HepG2 (cell line): ENCODE data around the gene SLC26A3. TPM values are rescaled to one million over a fixed set of nuclear protein-coding genes. Genes with fewer than 3 reads are reported as not detected.

Source experiments
- ATAC-seq: fragments of 200-7000 bp; cut with Tn5 transposase; 3 replicates; pipeline ENCODE4 v1.9.1; 2020; ENCODE audit warnings: mild to moderate bottlenecking, moderate library complexity
- BruUV-seq: library from RNA; stranded (reverse); fragments of 400-500 nt; replicated peaks from 2 replicates; lab custom pipeline; 2021; lab: Mats Ljungman, UMichigan
- CTCF ChIA-PET: fragments of 300-600 bp; formaldehyde crosslinking; extraction: SDS; loops from one replicate; lab custom pipeline; 2021; ENCODE audit warnings: low total read pairs, inconsistent platforms, low intra/inter-chr PET ratio; lab: Yijun Ruan, JAX
- POLR2A ChIA-PET: fragments of 350-600 bp; sonication (Branson Sonifier 250); formaldehyde crosslinking; loops from one replicate; lab custom pipeline; 2020; ENCODE audit warnings: antibody characterized with exemption, inconsistent platforms; lab: Yijun Ruan, JAX
- DNase-seq: peaks from one replicate; pipeline ENCODE4 v3.0.0-alpha.2; 2015; ENCODE audit warnings: low spot score
- FAIRE-seq: peaks from 3 replicates; lab custom pipeline; 2011; peaks lifted over from hg19 to GRCh38; lab: Jason Lieb, UNC
- H2AFZ ChIP-seq: one replicate; pipeline ENCODE4 v1.6.1; 2011; ENCODE audit warnings: low read length, inconsistent platforms
- H3K27ac ChIP-seq: fragments of 300-600 bp; 3 replicates; pipeline ENCODE4 v1.8.0; 2011; ENCODE audit warnings: mixed run types, mild to moderate bottlenecking, mixed read lengths, low read length, inconsistent platforms; ENCODE audit not compliant: insufficient read depth; ENCODE audit errors: extremely low read length
- H3K27me3 ChIP-seq, 2 experiments: fragments of 200-600 bp in 1 of 2; 2 replicates in 1 of 2; 3 replicates in 1 of 2; pipeline versions ENCODE4 v1.6.0 to v1.8.0; 2011; ENCODE audit warnings: low read length in 2 of 2, mild to moderate bottlenecking in 2 of 2, moderate library complexity in 2 of 2, inconsistent platforms in 1 of 2; ENCODE audit not compliant: insufficient read depth in 2 of 2, control insufficient read depth in 1 of 2
- H3K36me3 ChIP-seq, 2 experiments: fragments of 200-600 bp in 1 of 2; replicated peaks in 1 of 2; 2 replicates in 1 of 2; 3 replicates in 1 of 2; pipeline versions ENCODE4 v1.5.1 to v1.8.0; 2011; ENCODE audit warnings: low read length in 2 of 2, inconsistent platforms in 1 of 2; ENCODE audit not compliant: insufficient read depth in 2 of 2, control insufficient read depth in 1 of 2
- H3K4me1 ChIP-seq: 2 replicates; pipeline ENCODE4 v1.5.1; 2012; ENCODE audit warnings: low read length, inconsistent platforms; ENCODE audit not compliant: insufficient read depth
- H3K4me2 ChIP-seq: 2 replicates; pipeline ENCODE4 v1.6.0; 2011; ENCODE audit warnings: low read depth, low read length, inconsistent platforms
- H3K4me3 ChIP-seq, 3 experiments: fragments of 200-600 bp in 1 of 3; sonication (generic), shearing (Covaris generic) in 1 of 3; replicated peaks in 1 of 3; 2 replicates each; pipeline ENCODE4 v1.5.1; 2011 to 2016; ENCODE audit warnings: low read length in 3 of 3, inconsistent platforms in 2 of 3, low read depth in 2 of 3, mild to moderate bottlenecking in 2 of 3, control low read depth in 1 of 3, mixed read lengths in 1 of 3; ENCODE audit not compliant: insufficient read depth in 1 of 3
- H3K79me2 ChIP-seq: one replicate; pipeline ENCODE4 v1.6.1; 2011; ENCODE audit warnings: low read length, inconsistent platforms; ENCODE audit not compliant: insufficient read depth
- H3K9ac ChIP-seq: 2 replicates; pipeline ENCODE4 v1.6.0; 2011; ENCODE audit warnings: mild to moderate bottlenecking, low read depth, low read length, inconsistent platforms; ENCODE audit not compliant: insufficient read depth
- H3K9me3 ChIP-seq: 2 replicates; pipeline ENCODE4 v1.5.1; 2012; ENCODE audit warnings: mild to moderate bottlenecking, low read length
- H4K20me1 ChIP-seq: 2 replicates; pipeline ENCODE4 v1.6.0; 2011; ENCODE audit warnings: inconsistent platforms, mild to moderate bottlenecking, low read length, moderate library complexity; ENCODE audit not compliant: insufficient read depth
- CTCF ChIP-seq: sonication (generic); formaldehyde crosslinking; IDR thresholded peaks from 2 replicates; pipeline ENCODE4 v1.5.0; 2020; ENCODE audit warnings: mild to moderate bottlenecking, missing genetic modification reagents, moderate library complexity
- HOXA3 ChIP-seq: sonication (generic); formaldehyde crosslinking; IDR thresholded peaks from 2 replicates; pipeline ENCODE4 v1.5.0; 2020; ENCODE audit warnings: missing genetic modification reagents
- KDM5A ChIP-seq: fragments of 200-600 bp; sonication (generic); IDR thresholded peaks from 2 replicates; pipeline ENCODE4 v1.7.0; 2018; ENCODE audit warnings: antibody characterized with exemption, mild to moderate bottlenecking, low read length, borderline replicate concordance
- MED13 ChIP-seq: sonication (generic); formaldehyde crosslinking; IDR thresholded peaks from 2 replicates; pipeline ENCODE4 v1.5.0; 2020; ENCODE audit warnings: missing genetic modification reagents
- MLXIP ChIP-seq: sonication (generic); formaldehyde crosslinking; IDR thresholded peaks from 2 replicates; pipeline ENCODE4 v1.9.0; 2021; ENCODE audit warnings: missing genetic modification reagents, borderline replicate concordance
- NFATC3 ChIP-seq: sonication (generic); formaldehyde crosslinking; IDR thresholded peaks from 2 replicates; pipeline ENCODE4 v1.5.1; 2020; ENCODE audit warnings: mild to moderate bottlenecking, missing genetic modification reagents
- NR2F6 ChIP-seq, 2 experiments: IDR thresholded peaks; 2 replicates each; pipeline ENCODE4 v1.6.1; 2016; ENCODE audit warnings: antibody characterized with exemption in 1 of 2, mild to moderate bottlenecking in 1 of 2
- RARA ChIP-seq: IDR thresholded peaks from 2 replicates; pipeline ENCODE4 v1.6.1; 2016; ENCODE audit warnings: missing genetic modification reagents, missing compliant biosample characterization
- SP2 ChIP-seq: sonication (generic); formaldehyde crosslinking; IDR thresholded peaks from 2 replicates; pipeline ENCODE4 v1.5.1; 2020; ENCODE audit warnings: mild to moderate bottlenecking, missing genetic modification reagents
- SP5 ChIP-seq: IDR thresholded peaks from 2 replicates; pipeline ENCODE4 v1.6.1; 2016; ENCODE audit warnings: low read depth, borderline replicate concordance
- ZBTB21 ChIP-seq: sonication (generic); formaldehyde crosslinking; IDR thresholded peaks from 2 replicates; pipeline ENCODE4 v1.4.0; 2020; ENCODE audit warnings: missing genetic modification reagents
- ZNF609 ChIP-seq: sonication (generic); formaldehyde crosslinking; IDR thresholded peaks from 2 replicates; pipeline ENCODE4 v1.4.0; 2020; ENCODE audit warnings: mild to moderate bottlenecking, missing genetic modification reagents, borderline replicate concordance
- ZNF790 ChIP-seq: sonication (generic); formaldehyde crosslinking; IDR thresholded peaks from 2 replicates; pipeline ENCODE4 v1.8.0; 2022; ENCODE audit warnings: missing genetic modification reagents, mild to moderate bottlenecking, borderline replicate concordance
- WGBS: methylation state at CpG from one replicate; pipeline ENCODE4 v1.1.6; 2017; ENCODE audit warnings: low lambda C conversion rate; 5-methylcytosine and 5-hydroxymethylcytosine counted together
- in situ Hi-C: cut with HindIII; loops from 2 replicates; pipeline ENCODE4 v1.10.0; 2017; ENCODE audit warnings: low pct_unique_long_range_greater_than_20kb; ENCODE audit not compliant: extremely low pct_ligation_motif_present
- intact Hi-C: fragments of 100-400 bp; cut with micrococcal nuclease; formaldehyde crosslinking; loops from one replicate; pipeline ENCODE4 v1.10.0; 2022; ENCODE audit not compliant: unreplicated experiment
- polyA plus RNA-seq, 8 experiments: library from polyadenylated mRNA; depleted of rRNA in 3 of 8; stranded (reverse) in 7 of 8; unstranded in 1 of 8; fragments of >200 nt; fragmentation: Illumina TruSeq in 4 of 8; extraction: Trizol in 4 of 8; gene quantifications; 2 replicates each; pipeline versions ENCODE4 v1.2.1 to v1.2.3, GENCODE V29; 2011 to 2016; ENCODE audit warnings: low read depth in 4 of 8, missing spikeins in 1 of 8, mixed read lengths in 1 of 8; ENCODE audit not compliant: insufficient read depth in 1 of 8
- total RNA-seq, 5 experiments: library from RNA; depleted of rRNA; stranded (reverse); fragments of >200 nt; fragmentation: Illumina TruSeq; extraction: Trizol; gene quantifications; 2 replicates each; pipeline ENCODE4 v1.2.3, GENCODE V29; 2016; ENCODE audit warnings: low read depth in 1 of 5

The SLC26A3 gene
- total and polyA plus RNA-seq, 2 of the 13 experiments (the other 11 are each of a cell fraction or from before 2014, with no cell fraction given) = 0.11 to 0.30 TPM

GRCh38 chr7:107744345-107744750 lies 58.7 kb downstream of the SLC26A3 start:
- Histone ChIP-seq H3K36me3 (peaks cover 0 to 9% of the 10 kb centered on the region in 2 experiments; a peak in 1 of 5 replicates), H3K4me2 (peak overlapping the region; percentile 94), H3K4me1 (peaks cover 37% of the 10 kb centered on the region), H3K4me3 (peak overlapping the region; percentile 86 to 92 (median 87)), H3K9ac (peak overlapping the region; percentile 92), H4K20me1 (peaks cover 17% of the 10 kb centered on the region), H3K79me2 (peaks cover 51% of the 10 kb centered on the region), H2AFZ (no peak overlapping the region), H3K27ac (peak overlapping the region; percentile 98), H3K27me3 (no peaks in the 10 kb centered on the region; a peak in 1 of 5 replicates), H3K9me3 (no peaks in the 10 kb centered on the region)
- DNase-seq (no peak), FAIRE-seq (no peak), ATAC-seq (peak; percentile 66)
- POLR2A ChIA-PET = interaction anchor here (0.7 to 3.0 kb wide), 5 partner anchors 36 to 576 kb away, joined by 3 to 30 read pairs (median 18); partner anchors contain the start of gene HBP1
- WGBS = 0% methylated on average over 14 of the region's 22 CpGs
- no TSS peak for BruUV-seq
- CTCF ChIA-PET = interaction anchor here (1.7 to 2.4 kb wide), 2 partner anchors 131 to 135 kb away, joined by 20 to 30 read pairs; no protein-coding TSS in a partner anchor
- in situ Hi-C loops = loop anchor here (5.0 to 25.0 kb wide), 2 partner anchors 128 to 368 kb away; no protein-coding TSS in a partner anchor
- intact Hi-C loops = loop anchor here (10.0 kb wide), 2 partner anchors 270 to 400 kb away; no protein-coding TSS in a partner anchor
- 0 out of 2 replicates have a peak, but pooled peaks have one; percentile 4 for TF ChIP-seq HOXA3 (CRISPR knock-in tag)
- 0 out of 2 replicates have a peak, but pooled peaks have one; percentile 1 for TF ChIP-seq ZBTB21 (CRISPR knock-in tag)
- no peak for TF ChIP-seq ZNF790 (CRISPR knock-in tag)
- 0 out of 2 replicates have a peak, but pooled peaks have one; percentile 1 for TF ChIP-seq SP2 (CRISPR knock-in tag)
- no peak for TF ChIP-seq MED13 (CRISPR knock-in tag)
- no peak for TF ChIP-seq SP5
- TF ChIP-seq ZNF609 = 0 out of 2 replicates have a peak, but pooled peaks have one; percentile 5
- no peak for TF ChIP-seq NR2F6 (IDR thresholded peaks at IDR 0.05)
- TF ChIP-seq NR2F6 (CRISPR knock-in tag; IDR thresholded peaks at IDR 0.05) = 0 out of 2 replicates have a peak, but pooled peaks have one; percentile 3
- peak; percentile 70 for TF ChIP-seq KDM5A
- TF ChIP-seq CTCF (CRISPR knock-in tag) = no peak
- TF ChIP-seq NFATC3 (CRISPR knock-in tag) = no peak
- TF ChIP-seq MLXIP (CRISPR knock-in tag) = no peak
- TF ChIP-seq RARA = 0 out of 2 replicates have a peak, but pooled peaks have one; percentile 2
